ENCODE data around the gene AMY1A.
"Not testable (repeated sequence)": the region's sequence is repeated elsewhere in the genome, so short reads cannot be mapped to it uniquely, and the experiment has no call there.

AMY1A gene

DNA sequence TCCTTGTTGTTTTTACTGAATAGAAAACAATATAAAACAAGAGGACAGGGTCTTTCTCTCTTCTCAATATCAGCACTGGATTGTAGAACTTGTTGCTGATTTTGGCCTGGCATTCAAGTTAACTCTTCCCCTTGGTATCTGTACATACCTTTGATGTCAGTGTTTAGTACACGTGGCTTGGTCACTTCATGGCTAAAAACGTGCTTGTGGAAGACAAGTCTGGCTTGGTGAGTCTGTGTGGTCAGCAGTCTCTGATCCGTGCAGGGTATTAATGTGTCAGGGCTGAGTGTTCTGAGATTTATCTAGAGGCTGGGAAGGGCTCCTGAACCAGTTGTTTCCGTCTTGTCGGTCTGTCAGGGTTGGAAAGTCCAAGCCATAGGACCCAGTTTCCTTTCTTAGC, at the start of gene AMY1A:
Gene AMY1A, plus strand, starts transcription at position 301 of the 400 bp plus-strand sequence. CDS start 571 bp downstream, outside the sequence.
- not testable (repeated sequence) for DNase-seq (ENCODE audit: low read depth)

DNA sequence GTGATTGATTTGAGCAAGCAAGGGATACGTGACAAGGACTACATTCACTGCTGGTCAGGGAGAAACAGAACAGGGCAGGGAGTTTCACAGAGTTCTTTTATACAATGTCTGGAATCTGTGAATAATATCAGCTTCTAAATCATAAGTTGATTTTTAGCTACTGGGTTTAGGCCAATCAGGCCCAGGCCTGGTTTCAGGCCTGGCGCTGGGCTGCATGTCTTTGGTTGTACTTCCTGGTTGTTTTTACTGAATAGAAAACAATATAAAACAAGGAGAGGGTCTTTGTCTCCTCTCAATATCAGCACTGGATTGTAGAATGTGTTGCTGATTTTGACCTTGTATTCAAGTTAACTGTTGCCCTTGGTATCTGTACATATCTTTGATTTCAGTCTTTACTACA, 39.2 kb upstream of the AMY1A start:
- no peak for DNase-seq (ENCODE audit: low read depth)

DNA sequence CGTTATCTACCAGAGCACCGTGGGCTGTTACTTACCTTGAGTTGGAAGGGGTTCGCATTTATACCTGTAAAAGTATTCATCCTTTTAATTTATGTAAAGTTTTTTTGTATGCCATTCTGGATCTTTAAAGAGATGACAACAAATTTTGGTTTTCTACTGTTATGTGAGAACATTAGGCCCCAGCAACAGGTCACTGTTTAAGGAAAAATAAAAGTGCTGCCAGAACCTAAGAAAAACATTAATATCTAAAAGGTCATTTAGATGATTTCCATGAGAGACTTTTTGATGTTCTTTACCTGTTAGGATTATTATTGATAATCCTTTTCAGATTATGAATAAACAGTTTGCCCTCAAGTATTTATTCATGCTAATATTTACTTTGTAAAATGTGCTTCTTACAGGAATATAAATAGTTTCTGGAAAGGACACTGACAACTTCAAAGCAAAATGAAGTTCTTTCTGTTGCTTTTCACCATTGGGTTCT, 38.5 kb upstream of the AMY1A start, which contains the start of gene AMY2A:
Gene AMY2A, plus strand, starts transcription at position 434 of the 484 bp plus-strand sequence. Its CDS starts 14 bp downstream, at position 448.
- not testable (repeated sequence) for DNase-seq (ENCODE audit: low read depth)

DNA sequence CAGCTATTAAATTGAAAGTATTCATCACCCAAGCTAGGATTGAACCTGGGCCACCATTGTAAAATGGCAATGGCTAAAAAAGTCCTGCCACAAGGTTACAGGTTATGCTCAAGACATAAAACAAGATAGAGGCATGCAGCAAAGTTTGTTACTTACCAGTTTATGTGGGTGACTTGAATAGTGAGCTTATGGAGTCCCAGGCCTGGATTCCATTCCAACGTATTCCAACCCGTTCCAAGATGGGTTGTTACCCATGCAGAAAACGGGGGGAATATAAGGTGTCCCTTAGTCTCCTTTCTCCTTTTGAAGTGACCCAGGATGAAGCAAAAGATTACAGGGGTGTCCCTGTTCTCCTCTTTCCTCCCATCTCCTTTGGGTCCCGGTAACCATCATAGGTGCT, 28.1 kb upstream of the AMY1A start:
- not testable (repeated sequence) for DNase-seq (ENCODE audit: low read depth)

DNA sequence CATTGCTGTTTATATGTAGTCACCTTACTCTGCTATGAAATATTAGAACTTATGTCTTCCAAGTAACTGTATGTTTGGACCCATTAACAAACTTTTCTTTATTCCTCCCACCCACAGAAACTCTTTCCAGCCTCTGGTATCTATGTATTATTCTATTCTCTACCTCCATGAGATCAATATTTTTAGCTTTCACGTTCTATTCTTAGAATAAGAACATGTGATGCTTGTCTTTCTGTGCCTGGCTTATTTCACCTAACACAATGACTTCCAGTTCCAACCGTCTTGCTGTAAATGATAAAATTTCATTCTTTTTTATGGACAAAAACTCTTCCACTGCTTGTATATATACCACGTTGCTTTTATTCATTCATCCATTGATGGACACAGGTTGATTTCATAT, 14.4 kb upstream of the AMY1A start:
- not testable (repeated sequence) for DNase-seq (ENCODE audit: low read depth)

DNA sequence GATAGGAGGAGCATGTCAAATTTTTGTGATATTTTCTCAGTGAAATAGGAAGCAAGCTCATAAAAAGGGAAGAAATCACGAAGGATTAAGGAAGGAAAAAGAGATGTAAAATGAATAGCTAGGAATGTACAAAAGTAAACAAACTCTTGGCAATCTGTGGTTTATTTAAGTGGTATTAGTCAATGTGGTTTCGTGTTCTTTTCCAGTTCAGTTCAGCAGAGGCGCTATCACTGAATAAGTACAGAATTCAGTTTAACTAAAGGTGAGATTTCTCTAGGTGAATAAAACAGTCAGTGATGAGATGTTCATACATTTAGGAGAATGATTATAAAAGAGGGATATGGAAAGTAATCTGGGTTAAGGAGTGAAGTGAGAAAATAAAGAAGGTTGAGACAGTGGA, 11.7 kb upstream of the AMY1A start:
- DNase-seq (ENCODE audit: low read depth), result not testable (repeated sequence)

DNA sequence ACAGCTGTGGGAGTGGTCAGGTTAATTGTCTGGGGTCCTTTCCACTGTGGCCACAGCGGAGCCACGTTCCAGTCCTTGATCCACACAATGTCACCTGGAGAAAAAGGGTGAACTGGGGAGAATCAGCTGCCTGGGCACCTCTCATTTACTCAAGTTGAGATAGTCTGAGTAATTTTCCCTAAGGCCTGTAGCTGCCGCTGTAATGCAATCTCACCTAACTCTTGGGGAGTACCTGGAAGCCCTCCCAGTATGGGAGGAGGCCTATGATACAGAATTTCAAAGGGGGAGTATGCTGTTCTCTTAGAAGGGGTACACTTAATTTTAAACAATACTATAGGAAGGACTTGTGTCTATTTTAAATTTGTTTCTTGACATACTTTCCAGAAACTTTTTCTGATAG, 5.3 kb upstream of the AMY1A start:
- DNase-seq (ENCODE audit: low read depth), result not testable (repeated sequence)

DNA sequence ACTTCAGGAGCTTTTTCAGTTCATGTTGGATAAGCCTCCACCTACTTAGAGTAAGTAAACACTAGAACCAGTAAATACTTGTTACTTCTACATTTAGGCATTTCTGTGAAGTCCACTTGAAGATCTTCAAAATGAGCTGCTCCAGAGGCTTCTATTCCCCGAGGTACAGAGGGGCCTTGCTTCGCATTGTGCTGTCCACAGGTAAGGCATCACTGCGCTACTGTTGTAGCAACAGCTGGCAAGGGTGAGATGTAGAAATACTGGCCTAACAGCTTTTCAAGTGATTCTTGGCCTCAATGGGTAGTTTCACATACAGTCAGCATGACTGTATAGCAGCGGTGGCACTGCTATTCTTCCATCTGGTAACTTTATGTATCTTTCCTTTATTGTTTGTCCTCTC, 4.7 kb upstream of the AMY1A start:
- not testable (repeated sequence) for DNase-seq (ENCODE audit: low read depth)

DNA sequence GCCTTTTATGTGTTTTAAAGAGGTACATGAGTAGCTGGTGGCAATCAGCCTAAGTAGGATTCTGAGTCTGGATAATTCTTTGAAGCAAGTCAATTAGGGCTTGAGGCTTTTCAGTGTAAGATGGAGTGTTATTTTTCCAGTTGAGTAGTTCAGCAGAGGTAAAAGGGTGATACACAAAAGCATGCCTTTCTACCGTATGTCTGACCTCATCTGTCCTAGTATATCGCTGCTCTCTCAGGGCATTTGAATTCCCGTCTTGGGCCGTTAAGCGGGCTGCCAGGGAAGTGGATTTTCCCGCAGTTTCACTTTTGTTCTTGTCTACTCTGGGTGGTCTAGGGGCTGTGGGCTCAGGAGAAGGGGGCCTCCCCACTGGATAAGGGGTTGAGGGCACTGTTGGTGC, 1.4 kb upstream of the AMY1A start:
- DNase-seq (ENCODE audit: low read depth), result not testable (repeated sequence)

DNA sequence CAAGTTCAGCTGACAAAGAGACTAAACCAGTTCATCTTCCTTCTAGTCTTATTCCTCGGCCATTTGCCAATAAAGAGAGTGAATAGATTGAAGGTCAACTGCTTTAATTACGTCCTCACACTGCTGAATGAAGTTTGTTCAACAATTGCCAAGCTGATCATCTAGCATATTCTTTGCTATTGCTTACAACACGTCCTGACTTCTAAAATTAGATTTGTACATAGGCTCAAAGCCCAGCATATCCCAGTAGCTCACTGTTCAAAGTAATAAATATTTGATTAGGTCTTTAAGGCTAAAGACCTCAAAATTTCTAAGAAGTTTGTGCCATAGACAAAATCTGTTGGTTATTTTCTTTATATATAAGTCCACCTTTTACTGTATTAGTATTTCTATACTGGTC, 20.8 kb downstream of the AMY1A start:
- not testable (repeated sequence) for DNase-seq (ENCODE audit: low read depth)

DNA sequence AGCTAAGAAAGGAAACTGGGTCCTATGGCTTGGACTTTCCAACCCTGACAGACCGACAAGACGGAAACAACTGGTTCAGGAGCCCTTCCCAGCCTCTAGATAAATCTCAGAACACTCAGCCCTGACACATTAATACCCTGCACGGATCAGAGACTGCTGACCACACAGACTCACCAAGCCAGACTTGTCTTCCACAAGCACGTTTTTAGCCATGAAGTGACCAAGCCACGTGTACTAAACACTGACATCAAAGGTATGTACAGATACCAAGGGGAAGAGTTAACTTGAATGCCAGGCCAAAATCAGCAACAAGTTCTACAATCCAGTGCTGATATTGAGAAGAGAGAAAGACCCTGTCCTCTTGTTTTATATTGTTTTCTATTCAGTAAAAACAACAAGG, 40.5 kb downstream of the AMY1A start, which contains the start of gene AMY1B:
Gene AMY1B, minus strand, starts transcription at position 101 of the 400 bp plus-strand sequence. CDS start 571 bp downstream, outside the sequence.
- DNase-seq (ENCODE audit: low read depth), result not testable (repeated sequence)

DNA sequence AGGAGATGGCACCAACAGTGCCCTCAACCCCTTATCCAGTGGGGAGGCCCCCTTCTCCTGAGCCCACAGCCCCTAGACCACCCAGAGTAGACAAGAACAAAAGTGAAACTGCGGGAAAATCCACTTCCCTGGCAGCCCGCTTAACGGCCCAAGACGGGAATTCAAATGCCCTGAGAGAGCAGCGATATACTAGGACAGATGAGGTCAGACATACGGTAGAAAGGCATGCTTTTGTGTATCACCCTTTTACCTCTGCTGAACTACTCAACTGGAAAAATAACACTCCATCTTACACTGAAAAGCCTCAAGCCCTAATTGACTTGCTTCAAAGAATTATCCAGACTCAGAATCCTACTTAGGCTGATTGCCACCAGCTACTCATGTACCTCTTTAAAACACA, 41.9 kb downstream of the AMY1A start:
- not testable (repeated sequence) for DNase-seq (ENCODE audit: low read depth)

DNA sequence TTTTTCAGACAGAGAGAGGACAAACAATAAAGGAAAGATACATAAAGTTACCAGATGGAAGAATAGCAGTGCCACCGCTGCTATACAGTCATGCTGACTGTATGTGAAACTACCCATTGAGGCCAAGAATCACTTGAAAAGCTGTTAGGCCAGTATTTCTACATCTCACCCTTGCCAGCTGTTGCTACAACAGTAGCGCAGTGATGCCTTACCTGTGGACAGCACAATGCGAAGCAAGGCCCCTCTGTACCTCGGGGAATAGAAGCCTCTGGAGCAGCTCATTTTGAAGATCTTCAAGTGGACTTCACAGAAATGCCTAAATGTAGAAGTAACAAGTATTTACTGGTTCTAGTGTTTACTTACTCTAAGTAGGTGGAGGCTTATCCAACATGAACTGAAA, 45.1 kb downstream of the AMY1A start:
- not testable (repeated sequence) for DNase-seq (ENCODE audit: low read depth)

DNA sequence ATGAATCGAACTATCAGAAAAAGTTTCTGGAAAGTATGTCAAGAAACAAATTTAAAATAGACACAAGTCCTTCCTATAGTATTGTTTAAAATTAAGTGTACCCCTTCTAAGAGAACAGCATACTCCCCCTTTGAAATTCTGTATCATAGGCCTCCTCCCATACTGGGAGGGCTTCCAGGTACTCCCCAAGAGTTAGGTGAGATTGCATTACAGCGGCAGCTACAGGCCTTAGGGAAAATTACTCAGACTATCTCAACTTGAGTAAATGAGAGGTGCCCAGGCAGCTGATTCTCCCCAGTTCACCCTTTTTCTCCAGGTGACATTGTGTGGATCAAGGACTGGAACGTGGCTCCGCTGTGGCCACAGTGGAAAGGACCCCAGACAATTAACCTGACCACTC, 45.7 kb downstream of the AMY1A start:
- DNase-seq (ENCODE audit: low read depth), result not testable (repeated sequence)

DNA sequence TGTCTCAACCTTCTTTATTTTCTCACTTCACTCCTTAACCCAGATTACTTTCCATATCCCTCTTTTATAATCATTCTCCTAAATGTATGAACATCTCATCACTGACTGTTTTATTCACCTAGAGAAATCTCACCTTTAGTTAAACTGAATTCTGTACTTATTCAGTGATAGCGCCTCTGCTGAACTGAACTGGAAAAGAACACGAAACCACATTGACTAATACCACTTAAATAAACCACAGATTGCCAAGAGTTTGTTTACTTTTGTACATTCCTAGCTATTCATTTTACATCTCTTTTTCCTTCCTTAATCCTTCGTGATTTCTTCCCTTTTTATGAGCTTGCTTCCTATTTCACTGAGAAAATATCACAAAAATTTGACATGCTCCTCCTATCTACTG, 52.1 kb downstream of the AMY1A start:
- DNase-seq (ENCODE audit: low read depth), result not testable (repeated sequence)

DNA sequence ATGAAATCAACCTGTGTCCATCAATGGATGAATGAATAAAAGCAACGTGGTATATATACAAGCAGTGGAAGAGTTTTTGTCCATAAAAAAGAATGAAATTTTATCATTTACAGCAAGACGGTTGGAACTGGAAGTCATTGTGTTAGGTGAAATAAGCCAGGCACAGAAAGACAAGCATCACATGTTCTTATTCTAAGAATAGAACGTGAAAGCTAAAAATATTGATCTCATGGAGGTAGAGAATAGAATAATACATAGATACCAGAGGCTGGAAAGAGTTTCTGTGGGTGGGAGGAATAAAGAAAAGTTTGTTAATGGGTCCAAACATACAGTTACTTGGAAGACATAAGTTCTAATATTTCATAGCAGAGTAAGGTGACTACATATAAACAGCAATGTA, 54.8 kb downstream of the AMY1A start:
- not testable (repeated sequence) for DNase-seq (ENCODE audit: low read depth)

All from non-pigmented ciliary epithelial cell (primary cell).